Smooth muscle cell of trachea (primary cell): Measurements from ENCODE around the gene RPL29. TPM values are rescaled to one million over a fixed set of nuclear protein-coding genes. Genes with fewer than 3 reads are reported as not detected.

Source experiments
- total RNA-seq: library from RNA; depleted of rRNA; stranded (reverse); fragments of >200 nt; gene quantifications from 2 replicates; pipeline ENCODE4 v1.2.1, GENCODE V29; 2014

The RPL29 gene
- total RNA-seq, result 1,028 and 1,056 TPM in 2 replicates

GRCh38 chr3:51995346-51996163 lies at the start of gene RPL29:
RPL29 (minus strand) TSS chr3:51995895; CDS start chr3:51995461, 434 bp downstream.

GRCh38 chr3:51982838-51983577 lies 12.7 kb downstream of the RPL29 start, which contains the start of gene ACY1:
ACY1 (plus strand) TSS chr3:51983535; CDS start chr3:51984065, 530 bp downstream.

GRCh38 chr3:51974963-51975851 lies 20.5 kb downstream of the RPL29 start, which contains the start of gene ABHD14A:
ABHD14A (plus strand) TSS chr3:51975064; CDS start chr3:51975136, 72 bp downstream.

GRCh38 chr3:51967384-51968169 lies 28.1 kb downstream of the RPL29 start, which contains the start of gene PCBP4:
PCBP4 (minus strand) TSS chr3:51967454; CDS start chr3:51961240, 6,214 bp downstream.

GRCh38 chr3:51955175-51955892 lies 40.4 kb downstream of the RPL29 start, which contains the start of gene GPR62:
GPR62 (plus strand) TSS chr3:51955381; CDS start chr3:51955653, 272 bp downstream.

Other genes with a start within 250 kb of the RPL29 start
- not detected in 2 replicates for gene IQCF6, start 216.7 kb downstream of the RPL29 start, total RNA-seq
- gene IQCF2, start 134.3 kb downstream of the RPL29 start, total RNA-seq, result not detected in 2 replicates
- gene IQCF5, start 120.3 kb downstream of the RPL29 start, total RNA-seq, result not detected in 2 replicates
- gene IQCF1, start 92.5 kb downstream of the RPL29 start, total RNA-seq, result not detected in 2 replicates
- 18.6 and 20.5 TPM in 2 replicates for gene RRP9, start 54.0 kb downstream of the RPL29 start, total RNA-seq
- gene PARP3, start 53.5 kb downstream of the RPL29 start, total RNA-seq, result 29.6 and 30.5 TPM in 2 replicates
- under 0.01 TPM in 1 of 2 replicates, not detected in the other for gene GPR62, start 40.5 kb downstream of the RPL29 start, total RNA-seq
- gene PCBP4, start 28.4 kb downstream of the RPL29 start, total RNA-seq, result 56.0 and 73.1 TPM in 2 replicates
- 19.3 and 40.9 TPM in 2 replicates for gene ABHD14B, start 21.8 kb downstream of the RPL29 start, total RNA-seq
- gene ABHD14A, start 20.8 kb downstream of the RPL29 start, total RNA-seq, result 12.9 and 14.9 TPM in 2 replicates
- gene ACY1, start 12.4 kb downstream of the RPL29 start, total RNA-seq, result 45.2 and 52.5 TPM in 2 replicates
- gene DUSP7, start 60.7 kb upstream of the RPL29 start, total RNA-seq, result 6.1 and 11.9 TPM in 2 replicates
- gene POC1A, start 158.5 kb upstream of the RPL29 start, total RNA-seq, result 5.5 and 15.0 TPM in 2 replicates
- 45.7 and 68.5 TPM in 2 replicates for gene ALAS1, start 202.3 kb upstream of the RPL29 start, total RNA-seq
- under 0.01 and 0.17 TPM in 2 replicates for gene TLR9, start 229.8 kb upstream of the RPL29 start, total RNA-seq
- gene TWF2, start 243.3 kb upstream of the RPL29 start, total RNA-seq, result 96.8 and 120 TPM in 2 replicates
- 27.3 and 47.1 TPM in 2 replicates for gene PPM1M, start 249.9 kb upstream of the RPL29 start, total RNA-seq